GM12801 (cell line): ENCODE measurements around the gene OSBPL7.

Source experiments
- TF ChIP-seq, protein P1 (sequence below): IDR thresholded peaks from one replicate; pipeline ENCODE4 v1.5.1; 2011; ENCODE audit warnings: control low read depth; ENCODE audit not compliant: insufficient read length; ENCODE audit errors: extremely low read depth

Gene OSBPL7

DNA sequence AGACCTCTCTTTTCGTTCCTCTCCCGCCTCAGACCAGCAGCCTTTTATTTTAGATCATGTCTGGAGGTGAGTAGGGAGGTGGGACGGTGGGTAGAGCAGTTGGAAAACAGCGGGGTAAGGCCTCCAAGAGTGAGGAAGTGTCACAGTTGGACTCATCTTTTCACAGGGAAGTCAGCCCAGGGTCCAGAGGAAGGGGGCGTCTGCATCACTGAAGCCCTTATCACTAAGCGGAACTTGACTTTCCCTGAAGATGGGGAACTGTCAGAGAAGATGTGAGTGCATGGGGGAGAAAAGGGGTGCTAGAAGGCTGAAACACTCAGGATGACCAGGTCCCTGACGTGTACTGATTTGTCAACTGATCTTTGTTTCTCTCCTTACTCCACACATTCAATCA is 10.3 kb upstream of the OSBPL7 start:
- TF ChIP-seq, protein P1, sequence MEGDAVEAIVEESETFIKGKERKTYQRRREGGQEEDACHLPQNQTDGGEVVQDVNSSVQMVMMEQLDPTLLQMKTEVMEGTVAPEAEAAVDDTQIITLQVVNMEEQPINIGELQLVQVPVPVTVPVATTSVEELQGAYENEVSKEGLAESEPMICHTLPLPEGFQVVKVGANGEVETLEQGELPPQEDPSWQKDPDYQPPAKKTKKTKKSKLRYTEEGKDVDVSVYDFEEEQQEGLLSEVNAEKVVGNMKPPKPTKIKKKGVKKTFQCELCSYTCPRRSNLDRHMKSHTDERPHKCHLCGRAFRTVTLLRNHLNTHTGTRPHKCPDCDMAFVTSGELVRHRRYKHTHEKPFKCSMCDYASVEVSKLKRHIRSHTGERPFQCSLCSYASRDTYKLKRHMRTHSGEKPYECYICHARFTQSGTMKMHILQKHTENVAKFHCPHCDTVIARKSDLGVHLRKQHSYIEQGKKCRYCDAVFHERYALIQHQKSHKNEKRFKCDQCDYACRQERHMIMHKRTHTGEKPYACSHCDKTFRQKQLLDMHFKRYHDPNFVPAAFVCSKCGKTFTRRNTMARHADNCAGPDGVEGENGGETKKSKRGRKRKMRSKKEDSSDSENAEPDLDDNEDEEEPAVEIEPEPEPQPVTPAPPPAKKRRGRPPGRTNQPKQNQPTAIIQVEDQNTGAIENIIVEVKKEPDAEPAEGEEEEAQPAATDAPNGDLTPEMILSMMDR: no peak

DNA sequence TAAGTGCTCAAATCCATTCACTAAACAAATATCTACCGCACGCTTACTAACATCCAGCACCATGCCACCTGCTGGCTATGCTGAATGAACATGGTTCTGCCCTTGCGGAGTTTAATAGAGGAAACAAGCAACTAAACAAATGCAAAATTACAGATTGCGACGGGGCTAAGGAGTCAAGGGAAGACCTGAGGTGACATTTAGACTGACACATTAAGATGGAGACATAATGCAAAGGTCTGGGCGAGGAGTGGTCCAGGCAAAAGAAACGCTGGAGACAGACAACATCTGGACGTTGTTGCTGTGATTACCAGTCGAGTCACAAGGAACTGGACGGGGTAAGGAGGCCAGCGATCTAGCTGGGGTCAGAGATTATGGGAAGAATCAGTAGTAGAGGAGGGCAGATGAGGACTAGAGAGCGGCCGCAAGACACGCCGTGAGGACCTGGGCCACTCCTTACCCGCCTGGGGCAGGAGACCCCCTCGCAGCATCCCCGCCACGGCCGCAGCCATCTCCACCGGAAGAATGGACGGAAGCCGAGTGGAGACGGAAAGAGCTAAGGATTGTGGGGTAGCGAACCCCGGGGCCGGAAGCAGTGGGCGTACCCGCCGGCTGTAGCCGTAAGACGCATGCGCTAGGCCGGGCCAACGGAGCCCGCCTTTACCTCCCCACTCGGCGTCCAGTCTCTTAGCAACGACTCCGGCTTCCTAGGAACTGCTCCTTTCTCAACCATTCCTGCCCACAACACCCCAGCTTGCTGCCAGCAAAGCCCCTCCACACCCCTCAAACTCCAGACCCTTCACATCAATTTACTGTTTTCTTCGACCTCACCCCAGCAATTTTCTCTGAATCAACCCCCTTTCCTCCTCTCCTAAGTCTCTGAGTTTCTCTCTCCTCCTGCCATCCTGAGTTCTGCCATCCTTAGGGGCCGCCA is 9.7 kb upstream of the OSBPL7 start, which contains the start of the genes LRRC46 and MRPL10:
TSS of gene LRRC46 (plus strand) at position 668 of the 931 bp plus-strand sequence. CDS start 320 bp downstream, outside the sequence.
TSS of gene MRPL10 (minus strand) at position 539 of the 931 bp plus-strand sequence. CDS start at position 509, 30 bp downstream.
- TF ChIP-seq, protein P1: no peak

DNA sequence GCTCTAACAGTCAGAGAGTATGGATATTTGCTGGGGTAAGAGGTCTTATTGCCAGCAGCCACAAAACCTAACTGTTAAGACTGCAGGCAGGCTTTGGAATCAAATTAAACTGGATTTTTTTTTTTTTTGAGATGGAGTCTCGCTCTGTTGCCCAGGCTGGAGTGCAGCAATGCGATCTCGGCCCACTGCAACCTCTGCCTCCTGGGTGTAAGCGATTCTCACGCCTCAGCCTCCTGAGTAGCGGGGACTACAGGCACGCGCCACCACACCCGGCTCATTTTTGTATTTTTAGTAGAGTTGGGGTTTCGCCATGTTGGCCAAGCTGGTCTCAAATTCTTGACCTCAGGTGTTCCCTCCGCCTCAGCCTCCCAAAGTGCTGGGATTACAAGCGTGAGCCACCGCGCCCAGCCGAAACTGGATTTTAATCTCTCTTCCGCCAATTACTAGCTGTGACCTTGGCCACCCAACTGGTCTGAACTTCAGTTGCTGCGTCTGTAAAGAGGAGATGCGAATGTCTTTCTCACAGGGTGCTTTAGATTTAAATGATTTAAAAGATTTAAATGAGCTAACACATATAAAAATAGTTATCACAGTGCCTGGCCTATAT is 8.9 kb upstream of the OSBPL7 start:
- TF ChIP-seq, protein P1: no peak

DNA sequence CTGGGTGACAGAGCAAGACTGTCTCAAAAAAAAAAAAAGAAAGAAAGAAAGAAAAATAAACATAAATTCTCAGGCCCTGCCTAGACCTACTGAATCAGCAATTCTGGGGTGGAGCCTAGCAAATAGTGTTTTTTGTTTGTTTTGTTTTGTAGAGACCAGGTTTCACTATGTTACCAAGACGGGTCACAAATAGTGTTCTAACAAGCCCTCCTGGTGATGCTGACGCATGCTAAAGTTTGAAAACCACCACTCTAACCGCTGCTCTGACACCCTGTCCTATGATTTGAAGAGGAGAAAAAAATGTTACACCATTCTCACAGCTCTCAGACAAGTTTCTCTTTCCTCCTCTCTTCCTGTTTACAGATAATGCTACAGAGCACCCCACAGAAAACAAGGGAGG is 8.3 kb upstream of the OSBPL7 start:
- TF ChIP-seq, protein P1: no peak

DNA sequence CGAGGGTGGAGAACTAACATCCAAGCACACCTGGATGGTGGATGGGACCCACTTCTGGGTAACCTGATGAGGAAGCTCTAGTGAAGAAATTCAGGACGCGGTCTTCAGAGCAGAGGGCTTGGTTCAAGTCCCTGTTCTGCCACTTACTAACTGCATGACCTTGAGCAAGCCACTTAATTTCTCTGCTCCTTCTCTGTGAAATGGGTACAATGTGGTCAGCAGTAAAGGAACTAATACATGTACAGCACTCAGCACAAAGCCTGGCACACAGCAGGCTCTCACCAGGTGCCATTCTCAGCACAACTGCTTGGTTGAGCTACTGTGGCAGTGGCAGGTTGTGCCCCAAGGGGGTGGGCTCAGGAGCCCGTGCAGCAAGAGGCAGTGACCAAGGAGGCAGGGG is 1.9 kb upstream of the OSBPL7 start:
- TF ChIP-seq, protein P1: no peak

DNA sequence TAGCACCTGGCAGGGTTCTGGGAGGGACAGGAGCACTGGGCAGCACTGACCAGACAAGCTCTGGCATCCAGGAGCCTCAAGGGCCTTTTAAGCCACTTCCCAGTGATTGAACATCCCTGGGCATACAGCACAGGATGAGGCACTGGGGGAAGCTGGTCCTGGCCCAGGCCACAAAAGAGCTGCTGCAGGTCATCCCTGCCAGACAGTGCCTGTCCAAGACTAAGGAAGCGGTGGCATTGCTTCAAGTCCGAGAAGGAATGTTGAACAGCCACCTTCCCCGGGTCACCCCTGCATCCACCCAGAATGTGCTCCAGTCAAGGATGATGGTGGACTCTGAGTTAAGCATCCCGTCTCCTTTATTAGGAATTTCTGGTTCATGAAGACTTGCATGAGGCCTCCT is 1.2 kb upstream of the OSBPL7 start:
- TF ChIP-seq, protein P1: no peak

DNA sequence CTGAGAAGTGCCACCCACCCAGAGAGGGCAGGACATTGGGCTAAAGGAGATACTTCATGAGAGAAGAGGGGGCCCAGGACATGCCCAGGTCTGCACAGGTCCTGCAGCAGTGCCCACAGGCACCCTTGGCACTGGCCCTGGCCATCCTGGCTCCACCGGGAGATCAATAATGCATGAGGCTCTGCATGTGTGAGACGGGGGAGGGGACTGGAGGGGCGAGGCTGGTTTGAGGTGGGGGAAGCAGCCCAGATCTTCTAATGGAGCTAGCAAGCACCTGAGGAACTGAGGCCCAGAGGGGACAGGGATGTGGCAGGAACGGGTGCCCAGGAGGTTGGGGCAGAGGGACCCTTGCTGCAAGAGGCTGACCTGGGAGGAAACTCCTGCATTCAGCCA is 567 bp downstream of the OSBPL7 start:
- TF ChIP-seq, protein P1: no peak
